Putamen (tissue), 1 donor: ENCODE data around the gene RSPO1.

Experiments used
- DNase-seq: peaks from one replicate; pipeline ENCODE4 v3.0.0-alpha.2; 2016; ENCODE audit warnings: low spot score

The RSPO1 gene

GRCh38 chr1:37562984-37563383 is 71.7 kb downstream of the RSPO1 start:
- no peak for DNase-seq
